Neural cell (in vitro differentiated cells): ENCODE data around the gene CYP4F3. TPM values are rescaled to one million over a fixed set of nuclear protein-coding genes. Genes with fewer than 3 reads are reported as not detected.

Experiments
- H2AFZ ChIP-seq: fragments of 200-600, 300-800 bp; sonication (generic), shearing (Covaris generic); 2 replicates; pipeline ENCODE4 v1.6.0; 2014; ENCODE audit warnings: low read depth, mild to moderate bottlenecking, antibody characterized with exemption, low read length, moderate library complexity
- H3F3A ChIP-seq: fragments of 200-600 bp; shearing (Covaris generic); 2 replicates; pipeline ENCODE4 v1.6.1; 2016; ENCODE audit warnings: mild to moderate bottlenecking, moderate library complexity, mixed read lengths, antibody characterized with exemption, low read length; ENCODE audit not compliant: insufficient read depth, poor library complexity, severe bottlenecking
- H3K27ac ChIP-seq: fragments of 200-600, 300-800 bp; sonication (generic), shearing (Covaris generic); 2 replicates; pipeline ENCODE4 v1.5.1; 2014; ENCODE audit warnings: mild to moderate bottlenecking, low read length, moderate library complexity
- H3K27me3 ChIP-seq: fragments of 300-800, 200-600 bp; sonication (generic), shearing (Covaris generic); 2 replicates; pipeline ENCODE4 v1.6.0; 2014; ENCODE audit warnings: mild to moderate bottlenecking, low read depth, low read length, moderate library complexity; ENCODE audit not compliant: insufficient read depth
- H3K36me3 ChIP-seq: fragments of 300-800, 200-600 bp; sonication (generic), shearing (Covaris generic); 2 replicates; pipeline ENCODE4 v1.5.1; 2014; ENCODE audit warnings: mild to moderate bottlenecking, antibody characterized with exemption, low read length, moderate library complexity; ENCODE audit not compliant: insufficient read depth
- H3K4me2 ChIP-seq: fragments of 300-800, 200-600 bp; sonication (generic), shearing (Covaris generic); 2 replicates; pipeline ENCODE4 v1.6.0; 2014; ENCODE audit warnings: mild to moderate bottlenecking, low read length
- H3K4me3 ChIP-seq: fragments of 300-800, 200-600 bp; sonication (generic), shearing (Covaris generic); 2 replicates; pipeline ENCODE4 v1.5.1; 2014; ENCODE audit warnings: mild to moderate bottlenecking, low read length, moderate library complexity
- H3K79me2 ChIP-seq: fragments of 200-600 bp; shearing (Covaris generic); replicated peaks from 2 replicates; pipeline ENCODE4 v1.6.0; 2014; ENCODE audit warnings: mild to moderate bottlenecking, low read length, moderate library complexity; ENCODE audit not compliant: insufficient read depth
- H3K9ac ChIP-seq: fragments of 300-800, 200-600 bp; sonication (generic), shearing (Covaris generic); 2 replicates; pipeline ENCODE4 v1.6.1; 2016; ENCODE audit warnings: mild to moderate bottlenecking, low read length, mixed read lengths
- H3K9me2 ChIP-seq: fragments of 200-600 bp; shearing (Covaris generic); 2 replicates; pipeline ENCODE4 v1.6.1; 2016; ENCODE audit warnings: mild to moderate bottlenecking, low read length, mixed read lengths; ENCODE audit not compliant: insufficient read depth
- H3K9me3 ChIP-seq: fragments of 200-600, 300-800 bp; sonication (generic), shearing (Covaris generic); 2 replicates; pipeline ENCODE4 v1.6.1; 2016; ENCODE audit warnings: mild to moderate bottlenecking, mixed run types, low read length, moderate library complexity, mixed read lengths
- H4K20me1 ChIP-seq: fragments of 200-600 bp; shearing (Covaris generic); 2 replicates; pipeline ENCODE4 v1.6.1; 2016; ENCODE audit warnings: mild to moderate bottlenecking, mixed run types; ENCODE audit not compliant: insufficient read depth
- EP300 ChIP-seq: fragments of 450-650 bp; conservative IDR thresholded peaks from 2 replicates; pipeline ENCODE4 v1.6.1; 2014; ENCODE audit warnings: antibody characterized with exemption, mild to moderate bottlenecking, moderate library complexity; ENCODE audit not compliant: poor library complexity, severe bottlenecking
- EZH2 ChIP-seq: fragments of 200-600, 300-800 bp; shearing (Covaris generic), sonication (generic); IDR thresholded peaks from 2 replicates; pipeline ENCODE4 v1.6.1; 2014; ENCODE audit warnings: antibody characterized with exemption, low read length, borderline replicate concordance, mild to moderate bottlenecking; ENCODE audit not compliant: insufficient read depth, poor library complexity, severe bottlenecking
- MXI1 ChIP-seq: fragments of 450-650 bp; conservative IDR thresholded peaks from 2 replicates; pipeline ENCODE4 v1.6.1; 2014; ENCODE audit warnings: antibody characterized with exemption, mild to moderate bottlenecking; ENCODE audit not compliant: poor library complexity, severe bottlenecking
- POLR2AphosphoS5 ChIP-seq: IDR thresholded peaks from 2 replicates; pipeline ENCODE4 v1.6.1; 2012
- RAD21 ChIP-seq: fragments of 450-650 bp; conservative IDR thresholded peaks from 2 replicates; pipeline ENCODE4 v1.6.1; 2014; ENCODE audit warnings: antibody characterized with exemption, mild to moderate bottlenecking, moderate library complexity
- SMC3 ChIP-seq: fragments of 450-650 bp; conservative IDR thresholded peaks from 2 replicates; pipeline ENCODE4 v1.6.1; 2014; ENCODE audit warnings: antibody characterized with exemption, mild to moderate bottlenecking, moderate library complexity; ENCODE audit not compliant: poor library complexity
- TAF1 ChIP-seq: IDR thresholded peaks from 2 replicates; pipeline ENCODE4 v1.6.1; 2012; ENCODE audit warnings: low read depth
- polyA plus RNA-seq: library from polyadenylated mRNA; depleted of rRNA; stranded (reverse); fragments of >200 nt; gene quantifications from 2 replicates; pipeline ENCODE4 v1.2.3, GENCODE V29; 2014
- TF ChIP-seq, protein P1 (sequence below): fragments of 450-650 bp; IDR thresholded peaks from 2 replicates; pipeline ENCODE4 v1.5.1; 2014; ENCODE audit warnings: antibody characterized with exemption, mild to moderate bottlenecking, moderate library complexity; ENCODE audit not compliant: poor library complexity, severe bottlenecking
- TF ChIP-seq, protein P2 (sequence below): IDR thresholded peaks from 2 replicates; pipeline ENCODE4 v1.6.1; 2012; ENCODE audit warnings: borderline replicate concordance

CYP4F3 gene
- polyA plus RNA-seq, 1 donor from 2014 or later: not detected

DNA sequence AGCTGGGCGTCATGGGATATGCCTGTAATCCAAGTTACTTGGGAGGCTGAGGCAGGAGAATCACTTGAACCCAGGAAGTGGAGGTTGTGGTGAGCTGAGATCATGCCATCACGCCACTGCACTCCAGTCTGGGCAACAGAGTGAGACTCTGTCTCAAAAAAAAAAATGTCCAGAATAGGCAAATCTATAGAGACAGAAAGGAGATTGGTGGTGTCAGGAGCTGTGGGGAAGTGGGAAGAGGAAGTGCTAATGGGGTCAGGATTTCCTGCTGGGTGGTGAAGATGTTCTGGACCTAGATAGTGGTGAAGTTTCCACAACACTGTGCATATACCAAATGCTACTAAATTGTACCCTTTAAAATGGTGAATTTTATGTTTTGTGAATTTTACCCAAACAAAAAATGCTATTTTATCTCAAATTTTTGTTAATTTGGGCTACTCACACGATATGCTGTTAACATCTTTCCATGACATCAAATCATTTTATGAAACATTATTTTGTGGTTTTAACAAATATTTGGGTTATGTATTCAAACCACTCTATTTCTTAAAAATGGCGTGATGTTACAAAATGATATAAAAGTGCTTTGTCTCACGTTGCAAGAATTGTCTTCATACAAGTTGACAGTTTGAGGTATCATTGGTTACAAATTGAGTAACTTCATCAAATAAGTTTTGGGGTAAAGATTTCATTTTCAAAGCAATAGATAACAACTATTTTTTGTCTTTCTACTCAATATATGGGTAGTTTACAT, 7.4 kb upstream of the CYP4F3 start:
- Histone ChIP-seq H4K20me1 (no peaks in the 10 kb centered on the region), H3K9me3 (peaks cover 6% of the 10 kb centered on the region)

DNA sequence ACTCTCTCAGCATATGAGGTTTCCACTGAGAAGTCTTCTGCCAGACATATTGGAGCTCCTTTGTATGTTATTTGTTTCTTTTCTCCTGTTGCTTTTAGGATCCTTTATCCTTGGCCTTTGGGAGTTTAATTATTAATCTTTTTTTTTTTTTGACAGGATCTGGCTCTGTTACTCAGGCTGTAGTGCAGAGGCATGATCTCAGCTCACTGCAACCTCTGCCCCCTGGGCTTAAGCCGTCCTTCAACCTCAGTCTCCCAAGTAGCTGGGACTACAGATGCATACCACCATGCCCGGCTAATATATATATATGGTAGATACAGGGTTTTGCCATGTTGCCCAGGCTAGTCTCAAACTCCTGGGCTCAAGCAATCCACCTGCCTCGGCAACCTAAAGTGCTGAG, 6.6 kb upstream of the CYP4F3 start:
- no peak overlapping the region for H3K27ac ChIP-seq
- H3K79me2 ChIP-seq: no peaks in the 10 kb centered on the region
- no peak for TF ChIP-seq MXI1
- no peak for TF ChIP-seq EP300
- TF ChIP-seq SMC3: no peak
- TF ChIP-seq RAD21: no peak
- TF ChIP-seq, protein P1, sequence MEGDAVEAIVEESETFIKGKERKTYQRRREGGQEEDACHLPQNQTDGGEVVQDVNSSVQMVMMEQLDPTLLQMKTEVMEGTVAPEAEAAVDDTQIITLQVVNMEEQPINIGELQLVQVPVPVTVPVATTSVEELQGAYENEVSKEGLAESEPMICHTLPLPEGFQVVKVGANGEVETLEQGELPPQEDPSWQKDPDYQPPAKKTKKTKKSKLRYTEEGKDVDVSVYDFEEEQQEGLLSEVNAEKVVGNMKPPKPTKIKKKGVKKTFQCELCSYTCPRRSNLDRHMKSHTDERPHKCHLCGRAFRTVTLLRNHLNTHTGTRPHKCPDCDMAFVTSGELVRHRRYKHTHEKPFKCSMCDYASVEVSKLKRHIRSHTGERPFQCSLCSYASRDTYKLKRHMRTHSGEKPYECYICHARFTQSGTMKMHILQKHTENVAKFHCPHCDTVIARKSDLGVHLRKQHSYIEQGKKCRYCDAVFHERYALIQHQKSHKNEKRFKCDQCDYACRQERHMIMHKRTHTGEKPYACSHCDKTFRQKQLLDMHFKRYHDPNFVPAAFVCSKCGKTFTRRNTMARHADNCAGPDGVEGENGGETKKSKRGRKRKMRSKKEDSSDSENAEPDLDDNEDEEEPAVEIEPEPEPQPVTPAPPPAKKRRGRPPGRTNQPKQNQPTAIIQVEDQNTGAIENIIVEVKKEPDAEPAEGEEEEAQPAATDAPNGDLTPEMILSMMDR: no peak
- TF ChIP-seq POLR2AphosphoS5: no peak
- TF ChIP-seq, protein P2, sequence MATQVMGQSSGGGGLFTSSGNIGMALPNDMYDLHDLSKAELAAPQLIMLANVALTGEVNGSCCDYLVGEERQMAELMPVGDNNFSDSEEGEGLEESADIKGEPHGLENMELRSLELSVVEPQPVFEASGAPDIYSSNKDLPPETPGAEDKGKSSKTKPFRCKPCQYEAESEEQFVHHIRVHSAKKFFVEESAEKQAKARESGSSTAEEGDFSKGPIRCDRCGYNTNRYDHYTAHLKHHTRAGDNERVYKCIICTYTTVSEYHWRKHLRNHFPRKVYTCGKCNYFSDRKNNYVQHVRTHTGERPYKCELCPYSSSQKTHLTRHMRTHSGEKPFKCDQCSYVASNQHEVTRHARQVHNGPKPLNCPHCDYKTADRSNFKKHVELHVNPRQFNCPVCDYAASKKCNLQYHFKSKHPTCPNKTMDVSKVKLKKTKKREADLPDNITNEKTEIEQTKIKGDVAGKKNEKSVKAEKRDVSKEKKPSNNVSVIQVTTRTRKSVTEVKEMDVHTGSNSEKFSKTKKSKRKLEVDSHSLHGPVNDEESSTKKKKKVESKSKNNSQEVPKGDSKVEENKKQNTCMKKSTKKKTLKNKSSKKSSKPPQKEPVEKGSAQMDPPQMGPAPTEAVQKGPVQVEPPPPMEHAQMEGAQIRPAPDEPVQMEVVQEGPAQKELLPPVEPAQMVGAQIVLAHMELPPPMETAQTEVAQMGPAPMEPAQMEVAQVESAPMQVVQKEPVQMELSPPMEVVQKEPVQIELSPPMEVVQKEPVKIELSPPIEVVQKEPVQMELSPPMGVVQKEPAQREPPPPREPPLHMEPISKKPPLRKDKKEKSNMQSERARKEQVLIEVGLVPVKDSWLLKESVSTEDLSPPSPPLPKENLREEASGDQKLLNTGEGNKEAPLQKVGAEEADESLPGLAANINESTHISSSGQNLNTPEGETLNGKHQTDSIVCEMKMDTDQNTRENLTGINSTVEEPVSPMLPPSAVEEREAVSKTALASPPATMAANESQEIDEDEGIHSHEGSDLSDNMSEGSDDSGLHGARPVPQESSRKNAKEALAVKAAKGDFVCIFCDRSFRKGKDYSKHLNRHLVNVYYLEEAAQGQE: no peak
- no peak for TF ChIP-seq TAF1
- no peak for TF ChIP-seq EZH2
- no peak overlapping the region for H3K4me2 ChIP-seq
- H4K20me1 ChIP-seq: no peaks in the 10 kb centered on the region
- H3K9ac ChIP-seq: no peak overlapping the region
- H3K4me3 ChIP-seq: no peak overlapping the region
- H3F3A ChIP-seq: no peaks in the 10 kb centered on the region
- H3K9me2 ChIP-seq: no peaks in the 10 kb centered on the region
- no peaks in the 10 kb centered on the region for H3K36me3 ChIP-seq
- no peak overlapping the region for H2AFZ ChIP-seq
- peaks cover 2% of the 10 kb centered on the region for H3K9me3 ChIP-seq
- H3K27me3 ChIP-seq: no peaks in the 10 kb centered on the region

More for the DNA sequence above, 7.4 kb upstream of the CYP4F3 start:
- Histone ChIP-seq H3K36me3 (no peaks in the 10 kb centered on the region), H3K79me2 (no peaks in the 10 kb centered on the region), H3K27ac (no peak overlapping the region), H3F3A (no peaks in the 10 kb centered on the region), H3K4me2 (no peak overlapping the region), H3K27me3 (no peaks in the 10 kb centered on the region), H2AFZ (no peak overlapping the region), H3K4me3 (no peak overlapping the region), H3K9me2 (no peaks in the 10 kb centered on the region), H3K9ac (no peak overlapping the region)
- TF ChIP-seq TAF1 (no peak), EZH2 (no peak), RAD21 (no peak), MXI1 (no peak), EP300 (no peak), POLR2AphosphoS5 (no peak)
- TF ChIP-seq, protein P2: no peak
- TF ChIP-seq, protein P1: no peak
